Activated T-cell treated with anti-CD3 and anti-CD28 coated beads, Interleukin-2, amount 50 U/mL, for 24 hours (primary cell): ENCODE data around the gene MRO.
"Not testable (repeated sequence)": the region's sequence is repeated elsewhere in the genome, so short reads cannot be mapped to it uniquely, and the experiment has no call there.

Experiments
- DNase-seq: peaks from one replicate; pipeline ENCODE4 v3.0.0-alpha.2; 2020
- H3K27ac Mint-ChIP-seq: 2 replicates; pipeline ENCODE4 v1.8.0; 2020; ENCODE audit warnings: mild to moderate bottlenecking, mixed read lengths
- H3K27me3 Mint-ChIP-seq: 2 replicates; pipeline ENCODE4 v1.8.0; 2020; ENCODE audit warnings: mixed read lengths
- H3K36me3 Mint-ChIP-seq: 2 replicates; pipeline ENCODE4 v1.8.0; 2020; ENCODE audit warnings: low read depth, mixed read lengths
- H3K4me1 Mint-ChIP-seq: 2 replicates; pipeline ENCODE4 v1.8.0; 2020; ENCODE audit warnings: low read depth, mixed read lengths
- H3K4me3 Mint-ChIP-seq: 2 replicates; pipeline ENCODE4 v1.8.0; 2020; ENCODE audit warnings: mild to moderate bottlenecking, moderate library complexity, mixed read lengths
- H3K9me3 Mint-ChIP-seq: 2 replicates; pipeline ENCODE4 v1.8.0; 2020; ENCODE audit warnings: mixed read lengths

MRO gene

GRCh38 chr18:50791599-50792438, 28.0 kb downstream of the MRO start:
- no peaks in the 10 kb centered on the region for H3K36me3 Mint-ChIP-seq
- no peak overlapping the region for H3K27ac Mint-ChIP-seq
- H3K27me3 Mint-ChIP-seq: peaks cover 28% of the 10 kb centered on the region
- no peak overlapping the region for H3K4me3 Mint-ChIP-seq
- no peaks in the 10 kb centered on the region for H3K9me3 Mint-ChIP-seq
- H3K4me1 Mint-ChIP-seq: no peaks in the 10 kb centered on the region
- no peak for DNase-seq

GRCh38 chr18:50790948-50791347, 28.9 kb downstream of the MRO start:
- Mint-ChIP-seq H3K4me1 (no peaks in the 10 kb centered on the region), H3K27ac (no peak overlapping the region), H3K9me3 (no peaks in the 10 kb centered on the region), H3K4me3 (no peak overlapping the region), H3K27me3 (peaks cover 21% of the 10 kb centered on the region), H3K36me3 (no peaks in the 10 kb centered on the region)
- DNase-seq: no peak

DNA sequence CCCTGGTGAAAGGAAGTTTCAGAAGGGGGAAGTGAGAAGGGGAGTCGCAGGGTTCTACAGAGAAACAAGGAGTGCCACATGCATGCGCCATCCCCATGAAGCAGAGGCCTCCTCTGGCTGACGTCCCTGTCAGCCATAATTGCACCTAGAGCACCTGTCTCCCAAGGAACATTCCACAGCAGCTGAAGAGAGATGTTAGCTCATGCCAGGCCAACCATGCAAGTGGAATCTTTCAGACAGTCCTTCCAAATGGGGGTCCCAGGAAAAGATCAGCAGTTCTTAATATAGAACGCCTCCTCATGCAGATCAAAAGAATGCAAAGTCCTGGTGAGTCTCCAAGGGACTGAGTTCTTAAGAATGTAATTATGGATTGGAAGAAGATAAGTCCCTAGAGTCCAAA, 29.6 kb downstream of the MRO start:
- Mint-ChIP-seq H3K27ac (no peak overlapping the region), H3K4me3 (no peak overlapping the region), H3K27me3 (peaks cover 16% of the 10 kb centered on the region), H3K4me1 (no peaks in the 10 kb centered on the region), H3K36me3 (no peaks in the 10 kb centered on the region), H3K9me3 (no peaks in the 10 kb centered on the region)
- DNase-seq: no peak

DNA sequence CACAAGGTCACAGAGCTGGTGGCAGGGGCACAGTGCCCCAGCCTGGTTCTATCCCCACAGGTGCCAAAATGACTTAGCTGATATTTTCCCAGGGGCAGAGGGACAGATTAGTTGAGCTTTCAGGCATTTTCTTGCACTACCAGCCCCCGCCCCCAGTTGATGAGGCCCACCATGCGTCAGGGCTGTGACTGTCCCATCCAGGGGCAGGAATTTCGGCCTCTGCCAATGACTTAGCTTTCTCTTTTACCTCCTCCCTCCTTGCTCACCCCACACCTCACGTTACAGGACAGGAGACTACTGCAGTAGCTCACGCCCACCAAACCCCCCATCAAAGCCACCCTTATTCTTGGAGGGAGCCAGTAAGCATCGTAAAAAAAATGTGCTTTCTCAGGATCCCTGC, 31.5 kb downstream of the MRO start:
- no peaks in the 10 kb centered on the region for H3K9me3 Mint-ChIP-seq
- H3K4me3 Mint-ChIP-seq: no peak overlapping the region
- H3K36me3 Mint-ChIP-seq: no peaks in the 10 kb centered on the region
- H3K27ac Mint-ChIP-seq: no peak overlapping the region
- no peak for DNase-seq
- H3K4me1 Mint-ChIP-seq: no peaks in the 10 kb centered on the region
- H3K27me3 Mint-ChIP-seq: peaks cover 4% of the 10 kb centered on the region

DNA sequence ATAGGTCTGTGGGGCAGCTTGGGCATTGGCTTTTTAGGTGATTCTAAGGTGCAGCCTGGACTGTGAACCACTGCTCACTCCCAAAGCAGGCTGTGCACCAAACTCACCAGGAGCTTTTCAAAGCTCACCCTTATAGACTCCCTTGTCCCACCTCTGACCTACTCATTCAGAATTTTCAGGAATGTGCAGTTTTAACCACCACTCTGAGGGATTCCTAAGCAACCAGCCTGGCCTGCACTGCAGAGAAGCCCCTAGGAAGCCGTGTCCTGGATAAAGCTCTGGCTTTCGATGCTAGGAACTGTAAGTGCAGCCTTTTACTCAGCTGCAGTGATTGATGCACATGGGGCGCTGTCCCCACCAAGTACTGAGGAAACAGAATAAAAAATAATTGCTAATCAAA, 33.0 kb downstream of the MRO start:
- no peaks in the 10 kb centered on the region for H3K36me3 Mint-ChIP-seq

GRCh38 chr18:50783553-50783952, 36.3 kb downstream of the MRO start:
- DNase-seq: no peak
- no peak overlapping the region for H3K27ac Mint-ChIP-seq
- no peaks in the 10 kb centered on the region for H3K4me1 Mint-ChIP-seq
- peaks cover 15% of the 10 kb centered on the region for H3K27me3 Mint-ChIP-seq
- H3K36me3 Mint-ChIP-seq: no peaks in the 10 kb centered on the region
- H3K4me3 Mint-ChIP-seq: no peak overlapping the region
- no peaks in the 10 kb centered on the region for H3K9me3 Mint-ChIP-seq

More for the DNA sequence above, 33.0 kb downstream of the MRO start:
- H3K4me1 Mint-ChIP-seq: no peaks in the 10 kb centered on the region
- H3K4me3 Mint-ChIP-seq: no peak overlapping the region
- H3K27me3 Mint-ChIP-seq: peaks cover 3% of the 10 kb centered on the region
- no peak for DNase-seq
- no peaks in the 10 kb centered on the region for H3K9me3 Mint-ChIP-seq
- H3K27ac Mint-ChIP-seq: no peak overlapping the region

DNA sequence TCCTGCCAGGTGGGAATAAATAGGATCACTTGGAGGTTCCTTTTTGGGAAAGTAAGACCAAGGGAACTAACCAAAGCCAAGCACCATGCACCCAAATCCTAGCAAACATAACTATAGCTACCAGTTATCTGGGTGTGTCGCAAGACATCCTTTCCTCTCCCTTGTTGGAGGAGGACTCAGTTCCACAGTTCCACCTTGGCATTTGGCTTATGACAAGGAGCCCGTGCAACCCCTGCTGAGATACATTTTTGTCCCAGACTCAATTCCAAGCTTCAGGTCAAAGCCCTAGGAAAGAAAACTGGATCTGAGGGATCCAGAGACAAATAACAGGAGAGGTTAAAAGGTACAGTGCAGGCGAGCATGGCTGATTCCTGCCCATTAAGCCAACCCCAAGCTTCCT, 40.8 kb downstream of the MRO start:
- peaks cover 19% of the 10 kb centered on the region for H3K27me3 Mint-ChIP-seq
- not testable (repeated sequence) for H3K4me3 Mint-ChIP-seq, H3K27ac Mint-ChIP-seq, DNase-seq, H3K9me3 Mint-ChIP-seq, H3K4me1 Mint-ChIP-seq, H3K36me3 Mint-ChIP-seq

DNA sequence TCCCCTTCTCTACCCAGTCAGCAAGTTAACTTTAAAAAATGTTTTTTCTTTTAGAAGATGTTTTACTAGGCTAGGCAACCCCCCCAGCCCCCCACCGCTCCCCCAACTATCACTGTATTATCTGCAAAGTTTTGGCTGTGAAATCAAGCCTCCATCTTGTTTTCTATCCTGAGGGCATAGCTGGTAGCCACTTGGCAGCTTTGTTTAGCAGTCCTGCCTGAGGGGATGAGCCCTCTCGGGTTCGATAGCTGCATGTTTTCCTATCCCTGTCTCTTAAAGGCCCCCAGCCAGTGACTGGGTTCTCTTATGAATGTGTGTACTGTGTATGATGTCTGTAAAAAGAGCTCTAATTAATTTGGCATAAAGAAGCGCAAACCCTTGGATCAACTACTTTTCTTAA, 43.4 kb downstream of the MRO start:
- Mint-ChIP-seq H3K4me1 (no peaks in the 10 kb centered on the region), H3K4me3 (no peak overlapping the region), H3K36me3 (no peaks in the 10 kb centered on the region), H3K27ac (no peak overlapping the region), H3K9me3 (no peaks in the 10 kb centered on the region), H3K27me3 (peaks cover 23% of the 10 kb centered on the region)
- no peak for DNase-seq

DNA sequence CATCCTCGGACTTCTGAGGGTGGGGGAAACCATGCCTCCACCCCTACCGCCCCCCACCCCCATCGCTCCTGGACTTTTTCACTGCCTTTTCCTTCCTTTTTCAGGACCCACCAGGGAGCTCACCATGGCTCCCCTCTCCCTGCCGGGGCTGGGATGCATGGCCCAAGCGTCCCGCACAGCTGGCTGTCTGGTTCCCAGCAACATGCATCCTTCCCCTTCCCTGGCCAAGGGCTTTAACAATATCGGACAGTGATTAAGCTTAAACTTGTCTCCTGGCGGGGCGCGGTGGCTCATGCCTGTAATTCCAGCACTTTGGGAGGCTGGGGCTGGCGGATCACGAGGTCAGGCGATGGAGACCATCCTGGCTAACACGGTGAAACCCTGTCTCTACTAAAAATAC, 44.1 kb downstream of the MRO start:
- Mint-ChIP-seq H3K27ac (no peak overlapping the region), H3K27me3 (peaks cover 19% of the 10 kb centered on the region), H3K4me1 (no peaks in the 10 kb centered on the region), H3K4me3 (no peak overlapping the region), H3K9me3 (peaks cover under 1% of the 10 kb centered on the region), H3K36me3 (no peaks in the 10 kb centered on the region)
- no peak for DNase-seq

DNA sequence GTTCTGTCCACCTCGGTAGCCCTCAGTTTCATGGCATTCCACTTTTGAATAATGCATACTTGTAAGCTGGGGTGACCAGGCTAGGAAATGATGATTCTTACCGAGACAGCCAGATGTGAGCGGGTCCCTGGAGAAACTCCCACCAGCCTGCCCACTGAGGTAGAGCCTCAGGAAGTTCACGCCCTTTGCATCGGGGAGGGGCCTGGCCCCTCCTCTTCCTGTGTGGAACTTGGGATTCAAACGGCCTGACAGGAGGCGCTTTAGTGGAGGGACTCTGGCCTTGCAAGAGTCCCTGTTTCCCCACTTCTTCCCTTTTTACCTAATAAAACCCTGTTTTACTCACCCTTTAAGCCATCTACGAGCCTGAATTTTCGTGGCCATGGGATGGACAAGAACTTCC, 44.6 kb downstream of the MRO start:
- H3K36me3 Mint-ChIP-seq: no peaks in the 10 kb centered on the region
- H3K9me3 Mint-ChIP-seq: peaks cover 6% of the 10 kb centered on the region
- DNase-seq: no peak
- no peak overlapping the region for H3K4me3 Mint-ChIP-seq
- H3K4me1 Mint-ChIP-seq: no peaks in the 10 kb centered on the region
- H3K27ac Mint-ChIP-seq: no peak overlapping the region
- H3K27me3 Mint-ChIP-seq: peaks cover 20% of the 10 kb centered on the region

- Mint-ChIP-seq H3K4me1 (no peaks in the 10 kb centered on the region), H3K9me3 (peaks cover 35% of the 10 kb centered on the region), H3K27me3 (peaks cover 33% of the 10 kb centered on the region), H3K27ac (no peak overlapping the region), H3K36me3 (no peaks in the 10 kb centered on the region), H3K4me3 (no peak overlapping the region)
- no peak for DNase-seq
These were observed 50.4 kb downstream of the MRO start for GRCh38 chr18:50769463-50769862.

- Mint-ChIP-seq H3K27me3 (peaks cover 33% of the 10 kb centered on the region), H3K4me3 (no peak overlapping the region), H3K27ac (no peak overlapping the region), H3K4me1 (no peaks in the 10 kb centered on the region), H3K9me3 (no peaks in the 10 kb centered on the region), H3K36me3 (no peaks in the 10 kb centered on the region)
- no peak for DNase-seq
These were observed 62.5 kb downstream of the MRO start for GRCh38 chr18:50757358-50757757.

GRCh38 chr18:50754297-50754696, 65.5 kb downstream of the MRO start:
- Mint-ChIP-seq H3K4me3 (no peak overlapping the region), H3K4me1 (no peaks in the 10 kb centered on the region), H3K36me3 (no peaks in the 10 kb centered on the region), H3K9me3 (no peaks in the 10 kb centered on the region), H3K27me3 (peaks cover 50% of the 10 kb centered on the region), H3K27ac (no peak overlapping the region)
- no peak for DNase-seq

DNA sequence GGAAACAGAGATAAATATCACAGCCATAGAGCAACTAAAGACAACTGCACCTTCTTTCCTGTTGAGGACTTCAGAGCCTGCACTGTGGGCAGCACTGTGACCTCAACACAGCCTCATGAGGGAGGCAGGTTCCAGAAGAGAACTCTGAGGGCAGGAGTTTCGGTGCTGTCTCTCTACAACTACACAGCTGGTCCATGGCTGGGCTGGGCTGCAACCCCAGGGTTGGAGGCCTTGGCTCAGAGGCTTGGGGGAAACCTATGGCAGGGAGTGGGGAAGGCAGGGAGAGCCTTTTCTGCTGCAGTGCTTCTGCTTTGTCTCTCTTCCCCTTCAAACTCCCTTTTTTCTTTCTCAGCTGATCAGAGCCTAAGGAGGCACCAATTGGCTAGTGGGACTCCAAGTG, 66.5 kb downstream of the MRO start:
- Mint-ChIP-seq H3K27ac (no peak overlapping the region), H3K27me3 (peaks cover 56% of the 10 kb centered on the region), H3K4me3 (no peak overlapping the region), H3K36me3 (no peaks in the 10 kb centered on the region), H3K9me3 (no peaks in the 10 kb centered on the region), H3K4me1 (no peaks in the 10 kb centered on the region)
- no peak for DNase-seq

GRCh38 chr18:50751947-50752346, 67.9 kb downstream of the MRO start:
- H3K27ac Mint-ChIP-seq: no peak overlapping the region
- H3K4me1 Mint-ChIP-seq: no peaks in the 10 kb centered on the region
- no peak for DNase-seq
- H3K27me3 Mint-ChIP-seq: peaks cover 52% of the 10 kb centered on the region
- no peaks in the 10 kb centered on the region for H3K9me3 Mint-ChIP-seq
- H3K4me3 Mint-ChIP-seq: no peak overlapping the region
- no peaks in the 10 kb centered on the region for H3K36me3 Mint-ChIP-seq

DNA sequence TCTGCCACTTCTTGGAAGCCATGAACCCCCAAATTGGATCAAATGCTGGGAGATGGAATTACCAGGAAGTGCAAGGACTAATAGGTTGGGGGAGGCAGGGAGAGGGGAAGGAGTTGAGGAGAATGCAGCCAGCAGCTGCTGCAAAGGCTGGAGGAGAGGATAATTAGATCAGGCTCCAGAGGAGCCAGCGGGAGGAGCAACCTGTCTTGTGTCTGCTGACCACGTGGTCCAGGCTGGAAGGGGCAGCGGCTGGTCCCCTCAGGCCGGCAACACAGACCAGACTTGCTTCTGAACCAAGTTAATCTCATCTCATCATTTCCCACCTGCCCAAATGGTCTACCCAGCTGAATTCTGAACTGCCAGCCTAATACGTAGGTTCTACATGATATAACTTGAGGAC, 68.3 kb downstream of the MRO start:
- Mint-ChIP-seq H3K4me1 (no peaks in the 10 kb centered on the region), H3K4me3 (no peak overlapping the region), H3K9me3 (no peaks in the 10 kb centered on the region), H3K27ac (no peak overlapping the region), H3K36me3 (no peaks in the 10 kb centered on the region), H3K27me3 (peaks cover 50% of the 10 kb centered on the region)
- DNase-seq: no peak
